Stimulated activated naive CD4-positive, alpha-beta T cell (primary cell): Measurements from ENCODE around the gene YIF1A.

Experiments used
- DNase-seq, 6 experiments: peaks; one replicate each; lab custom pipeline; 2025; lab: John Stamatoyannopoulos, UW

YIF1A gene

GRCh38 chr11:66243782-66244535 is 45.0 kb downstream of the YIF1A start:
- DNase-seq: no peak

GRCh38 chr11:66242095-66242765 is 46.7 kb downstream of the YIF1A start:
- DNase-seq: no peak

- DNase-seq: no peak
Measured at GRCh38 chr11:66240781-66241136, 48.2 kb downstream of the YIF1A start.

- DNase-seq: no peak
Measured at GRCh38 chr11:66239998-66240780, 48.8 kb downstream of the YIF1A start.

GRCh38 chr11:66239511-66239910 is 49.4 kb downstream of the YIF1A start:
- no peak for DNase-seq

GRCh38 chr11:66238786-66239413 is 50.0 kb downstream of the YIF1A start:
- DNase-seq: no peak

GRCh38 chr11:66237867-66238266 is 51.1 kb downstream of the YIF1A start:
- DNase-seq: no peak

GRCh38 chr11:66235141-66235540 is 53.8 kb downstream of the YIF1A start:
- DNase-seq: no peak
